ENCODE results near the gene PRR30. TPM values are rescaled to one million over a fixed set of nuclear protein-coding genes. Genes with fewer than 3 reads are reported as not detected.

PRR30 gene
- total and polyA plus RNA-seq, 2 donors (not counting 1 experiment from before 2014, with no cell fraction given), result not detected

- no peak for ATAC-seq (ENCODE audit: low read depth)
- H3K9me3 ChIP-seq (ENCODE audit: control extremely low read depth in 1 of 3, control insufficient read depth in 2 of 3, insufficient read depth in 1 of 3, low read length in 2 of 3), result no peaks in the 10 kb centered on the region
- Mint-ChIP-seq H3K4me1 (peaks cover 11% of the 10 kb centered on the region), H3K27ac (no peak overlapping the region), H3K27me3 (no peaks in the 10 kb centered on the region), H3K4me3 (no peak overlapping the region), H3K9me3 (ENCODE audit: insufficient read depth) (no peaks in the 10 kb centered on the region)
- no peaks in the 10 kb centered on the region for H3K27me3 ChIP-seq (replicated peaks in 1 of 4; ENCODE audit: control extremely low read depth in 1 of 4, control insufficient read depth in 3 of 4, insufficient read depth in 4 of 4, low read length in 3 of 4)
- H3K4me1 ChIP-seq (ENCODE audit: control insufficient read depth in 2 of 2, insufficient read depth in 2 of 2, low read length in 2 of 2), result peaks cover 6 to 9% of the 10 kb centered on the region in 2 donors
- DNase-seq, result no peak
- H3K4me3 ChIP-seq (ENCODE audit: control extremely low read depth in 1 of 5, extremely low read depth in 1 of 5, insufficient read depth in 1 of 5, low read depth in 2 of 5, low read length in 4 of 5), result no peak overlapping the region
- no peak overlapping the region for H3K9ac ChIP-seq (ENCODE audit: low read length)
- no peaks in the 10 kb centered on the region for H3K79me2 ChIP-seq (ENCODE audit: control insufficient read depth, insufficient read depth, low read length)
- no peak for TF ChIP-seq EZH2 (IDR thresholded peaks at IDR 0.05; ENCODE audit: borderline replicate concordance, insufficient read depth, low read depth, low read length, poor library complexity, severe bottlenecking)
- TF ChIP-seq, protein P1, sequence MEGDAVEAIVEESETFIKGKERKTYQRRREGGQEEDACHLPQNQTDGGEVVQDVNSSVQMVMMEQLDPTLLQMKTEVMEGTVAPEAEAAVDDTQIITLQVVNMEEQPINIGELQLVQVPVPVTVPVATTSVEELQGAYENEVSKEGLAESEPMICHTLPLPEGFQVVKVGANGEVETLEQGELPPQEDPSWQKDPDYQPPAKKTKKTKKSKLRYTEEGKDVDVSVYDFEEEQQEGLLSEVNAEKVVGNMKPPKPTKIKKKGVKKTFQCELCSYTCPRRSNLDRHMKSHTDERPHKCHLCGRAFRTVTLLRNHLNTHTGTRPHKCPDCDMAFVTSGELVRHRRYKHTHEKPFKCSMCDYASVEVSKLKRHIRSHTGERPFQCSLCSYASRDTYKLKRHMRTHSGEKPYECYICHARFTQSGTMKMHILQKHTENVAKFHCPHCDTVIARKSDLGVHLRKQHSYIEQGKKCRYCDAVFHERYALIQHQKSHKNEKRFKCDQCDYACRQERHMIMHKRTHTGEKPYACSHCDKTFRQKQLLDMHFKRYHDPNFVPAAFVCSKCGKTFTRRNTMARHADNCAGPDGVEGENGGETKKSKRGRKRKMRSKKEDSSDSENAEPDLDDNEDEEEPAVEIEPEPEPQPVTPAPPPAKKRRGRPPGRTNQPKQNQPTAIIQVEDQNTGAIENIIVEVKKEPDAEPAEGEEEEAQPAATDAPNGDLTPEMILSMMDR (IDR thresholded peaks at IDR 0.05), result no peak
- intact Hi-C loops (cut with micrococcal nuclease), result loop anchor here (5.0 kb wide), 1 partner anchor 585 kb away; no protein-coding TSS in a partner anchor
- no peak overlapping the region for H2AFZ ChIP-seq (ENCODE audit: insufficient read depth, low read depth, low read length, poor library complexity, severe bottlenecking)
- POLR2A ChIA-PET, result no interaction called here
- no peak overlapping the region for H3K27ac ChIP-seq (ENCODE audit: low read length in 2 of 2)
- no peaks in the 10 kb centered on the region for H3K36me3 ChIP-seq (replicated peaks in 1 of 2; ENCODE audit: control extremely low read depth in 1 of 2, control insufficient read depth in 1 of 2, extremely low read depth in 1 of 2, insufficient read depth in 2 of 2, low read length in 1 of 2)
- CTCF ChIA-PET, result interaction anchor here (0.8 to 8.8 kb wide), 10 partner anchors 10 to 207 kb away, joined by 3 to 143 read pairs (median 10); partner anchors contain the start of genes AGBL5 and TRIM54
- WGBS (ENCODE audit: insufficient coverage), result 98% methylated on average over 12 of the region's 14 CpGs
- H3K4me2 ChIP-seq (replicated peaks; ENCODE audit: low read depth, low read length, poor library complexity, severe bottlenecking), result no peak overlapping the region
- no peaks in the 10 kb centered on the region for H4K20me1 ChIP-seq (ENCODE audit: control insufficient read depth, insufficient read depth, low read length, poor library complexity, severe bottlenecking)
Observed at GRCh38 chr2:27097341-27097740, 41.9 kb downstream of the PRR30 start.

- no peak overlapping the region for H2AFZ ChIP-seq (ENCODE audit: insufficient read depth, low read depth, low read length, poor library complexity, severe bottlenecking)
- POLR2A ChIA-PET, result interaction anchor here (0.6 kb wide), 1 partner anchor 38 kb away, joined by 3 read pairs; the partner anchor contains the start of gene PREB
Observed at GRCh38 chr2:27096748-27097297, 42.4 kb downstream of the PRR30 start.

More at GRCh38 chr2:27096748-27097297, 42.4 kb downstream of the PRR30 start:
- DNase-seq (no peak), ATAC-seq (ENCODE audit: low read depth) (no peak)
- Histone ChIP-seq H3K27me3 (replicated peaks in 1 of 4; ENCODE audit: control extremely low read depth in 1 of 4, control insufficient read depth in 3 of 4, insufficient read depth in 4 of 4, low read length in 3 of 4) (no peaks in the 10 kb centered on the region), H3K9me3 (ENCODE audit: control extremely low read depth in 1 of 3, control insufficient read depth in 2 of 3, insufficient read depth in 1 of 3, low read length in 2 of 3) (no peaks in the 10 kb centered on the region), H4K20me1 (ENCODE audit: control insufficient read depth, insufficient read depth, low read length, poor library complexity, severe bottlenecking) (no peaks in the 10 kb centered on the region), H3K4me1 (ENCODE audit: control insufficient read depth in 2 of 2, insufficient read depth in 2 of 2, low read length in 2 of 2) (peaks cover 6 to 9% of the 10 kb centered on the region in 2 donors), H3K9ac (ENCODE audit: low read length) (no peak overlapping the region), H3K27ac (ENCODE audit: low read length in 2 of 2) (no peak overlapping the region), H3K36me3 (replicated peaks in 1 of 2; ENCODE audit: control extremely low read depth in 1 of 2, control insufficient read depth in 1 of 2, extremely low read depth in 1 of 2, insufficient read depth in 2 of 2, low read length in 1 of 2) (no peaks in the 10 kb centered on the region), H3K4me3 (ENCODE audit: control extremely low read depth in 1 of 5, extremely low read depth in 1 of 5, insufficient read depth in 1 of 5, low read depth in 2 of 5, low read length in 4 of 5) (no peak overlapping the region), H3K4me2 (replicated peaks; ENCODE audit: low read depth, low read length, poor library complexity, severe bottlenecking) (no peak overlapping the region), H3K79me2 (ENCODE audit: control insufficient read depth, insufficient read depth, low read length) (no peaks in the 10 kb centered on the region)
- TF ChIP-seq EZH2 (IDR thresholded peaks at IDR 0.05; ENCODE audit: borderline replicate concordance, insufficient read depth, low read depth, low read length, poor library complexity, severe bottlenecking), result no peak
- TF ChIP-seq, protein P1 (IDR thresholded peaks at IDR 0.05), result no peak
- WGBS (ENCODE audit: insufficient coverage), result 92% methylated on average over 3 of the region's 3 CpGs
- Mint-ChIP-seq H3K27ac (no peak overlapping the region), H3K27me3 (no peaks in the 10 kb centered on the region), H3K9me3 (ENCODE audit: insufficient read depth) (no peaks in the 10 kb centered on the region), H3K4me3 (no peak overlapping the region), H3K4me1 (peaks cover 11% of the 10 kb centered on the region)
- CTCF ChIA-PET, result interaction anchor here (0.8 to 8.8 kb wide), 10 partner anchors 9 to 207 kb away, joined by 3 to 143 read pairs (median 6); partner anchors contain the start of genes AGBL5 and TRIM54
- intact Hi-C loops (cut with micrococcal nuclease), result loop anchor here (1.0 to 5.0 kb wide), 4 partner anchors 11 to 585 kb away; partner anchors contain the start of genes KHK and PREB
